Suprapubic skin (tissue), 4 donors: ENCODE results near the gene OR6J1. TPM values are rescaled to one million over a fixed set of nuclear protein-coding genes. Genes with fewer than 3 reads are reported as not detected.

Experiments
- DNase-seq, 2 donors: peaks; one replicate each; pipeline ENCODE4 v3.0.0-alpha.2; 2019; ENCODE audit warnings: low spot score in 2 of 2
- H3K27ac ChIP-seq: fragments of 200-600 bp; sonication (generic); one replicate; pipeline ENCODE4 v1.5.1; 2019
- H3K27me3 ChIP-seq: fragments of 200-600 bp; sonication (generic); one replicate; pipeline ENCODE4 v1.5.1; 2019
- H3K36me3 ChIP-seq: fragments of 200-600 bp; sonication (generic); one replicate; pipeline ENCODE4 v1.5.1; 2019
- H3K4me1 ChIP-seq: fragments of 200-600 bp; sonication (generic); one replicate; pipeline ENCODE4 v1.5.1; 2019
- H3K4me3 ChIP-seq: fragments of 200-600 bp; sonication (generic); one replicate; pipeline ENCODE4 v1.5.1; 2019; ENCODE audit warnings: mild to moderate bottlenecking
- H3K9me3 ChIP-seq: fragments of 200-600 bp; sonication (generic); one replicate; pipeline ENCODE4 v1.5.1; 2019
- EP300 ChIP-seq: sonication (generic); formaldehyde crosslinking; IDR thresholded peaks from one replicate; pipeline ENCODE4 v1.6.1; 2017; ENCODE audit warnings: antibody characterized with exemption
- POLR2A ChIP-seq, 2 donors: fragments of 450-650 bp; IDR thresholded peaks; one replicate each; pipeline ENCODE4 v1.6.1; 2017; ENCODE audit warnings: antibody characterized with exemption in 2 of 2, mild to moderate bottlenecking in 2 of 2, moderate library complexity in 2 of 2
- POLR2AphosphoS5 ChIP-seq, 3 donors: sonication (generic); formaldehyde crosslinking; IDR thresholded peaks; one replicate each; pipeline ENCODE4 v1.6.1; 2017; ENCODE audit warnings: antibody characterized with exemption in 3 of 3
- WGBS: methylation state at CpG from one replicate; pipeline ENCODE4 v1.1.5; 2018; 5-methylcytosine and 5-hydroxymethylcytosine counted together
- total RNA-seq, 4 donors: library from RNA; depleted of rRNA; stranded (reverse); fragments of >200 nt; gene quantifications; one replicate each; pipeline ENCODE4 v1.1.0, GENCODE V29; 2016
- TF ChIP-seq, protein P1 (sequence below), 2 donors: fragments of 200-600 bp in 1 of 2; fragments of 450-650 bp in 1 of 2; sonication (generic) in 1 of 2; IDR thresholded peaks; one replicate each; pipeline ENCODE4 v1.5.1; 2016 to 2019; ENCODE audit warnings: antibody characterized with exemption in 2 of 2, mild to moderate bottlenecking in 1 of 2, moderate library complexity in 1 of 2

The OR6J1 gene
- total RNA-seq, 4 donors from 2014 or later: not detected

DNA sequence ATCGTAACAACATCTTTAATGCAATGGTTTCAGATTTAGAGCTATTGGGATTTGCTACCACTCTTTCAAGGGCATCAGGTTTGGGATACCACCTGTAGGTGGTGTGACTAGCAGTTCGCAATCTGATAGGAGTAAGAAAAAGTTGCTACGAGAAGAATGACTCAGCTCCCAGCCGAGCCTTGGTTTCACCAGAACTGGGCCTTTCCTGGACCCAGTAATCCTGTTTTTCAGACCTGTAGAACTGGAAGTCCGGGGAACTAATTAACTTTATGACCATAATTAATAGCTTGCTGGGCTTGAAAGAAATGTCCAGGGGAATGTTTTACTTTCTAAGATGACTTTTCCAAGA lies 45.3 kb downstream of the OR6J1 start:
- no peak for DNase-seq
- Histone ChIP-seq H3K4me1 (peaks cover 21% of the 10 kb centered on the region), H3K9me3 (no peaks in the 10 kb centered on the region), H3K4me3 (peak overlapping the region; percentile 77), H3K27me3 (no peaks in the 10 kb centered on the region), H3K36me3 (peaks cover 25% of the 10 kb centered on the region), H3K27ac (peak overlapping the region; percentile 83)
- WGBS: 3% methylated on average over 5 of the region's 5 CpGs
- TF ChIP-seq, protein P1, sequence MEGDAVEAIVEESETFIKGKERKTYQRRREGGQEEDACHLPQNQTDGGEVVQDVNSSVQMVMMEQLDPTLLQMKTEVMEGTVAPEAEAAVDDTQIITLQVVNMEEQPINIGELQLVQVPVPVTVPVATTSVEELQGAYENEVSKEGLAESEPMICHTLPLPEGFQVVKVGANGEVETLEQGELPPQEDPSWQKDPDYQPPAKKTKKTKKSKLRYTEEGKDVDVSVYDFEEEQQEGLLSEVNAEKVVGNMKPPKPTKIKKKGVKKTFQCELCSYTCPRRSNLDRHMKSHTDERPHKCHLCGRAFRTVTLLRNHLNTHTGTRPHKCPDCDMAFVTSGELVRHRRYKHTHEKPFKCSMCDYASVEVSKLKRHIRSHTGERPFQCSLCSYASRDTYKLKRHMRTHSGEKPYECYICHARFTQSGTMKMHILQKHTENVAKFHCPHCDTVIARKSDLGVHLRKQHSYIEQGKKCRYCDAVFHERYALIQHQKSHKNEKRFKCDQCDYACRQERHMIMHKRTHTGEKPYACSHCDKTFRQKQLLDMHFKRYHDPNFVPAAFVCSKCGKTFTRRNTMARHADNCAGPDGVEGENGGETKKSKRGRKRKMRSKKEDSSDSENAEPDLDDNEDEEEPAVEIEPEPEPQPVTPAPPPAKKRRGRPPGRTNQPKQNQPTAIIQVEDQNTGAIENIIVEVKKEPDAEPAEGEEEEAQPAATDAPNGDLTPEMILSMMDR (IDR thresholded peaks at IDR 0.05): no peak
- TF ChIP-seq EP300 (no peak), POLR2A (IDR thresholded peaks at IDR 0.05) (no peak), POLR2AphosphoS5 (IDR thresholded peaks at IDR 0.05) (no peak)

DNA sequence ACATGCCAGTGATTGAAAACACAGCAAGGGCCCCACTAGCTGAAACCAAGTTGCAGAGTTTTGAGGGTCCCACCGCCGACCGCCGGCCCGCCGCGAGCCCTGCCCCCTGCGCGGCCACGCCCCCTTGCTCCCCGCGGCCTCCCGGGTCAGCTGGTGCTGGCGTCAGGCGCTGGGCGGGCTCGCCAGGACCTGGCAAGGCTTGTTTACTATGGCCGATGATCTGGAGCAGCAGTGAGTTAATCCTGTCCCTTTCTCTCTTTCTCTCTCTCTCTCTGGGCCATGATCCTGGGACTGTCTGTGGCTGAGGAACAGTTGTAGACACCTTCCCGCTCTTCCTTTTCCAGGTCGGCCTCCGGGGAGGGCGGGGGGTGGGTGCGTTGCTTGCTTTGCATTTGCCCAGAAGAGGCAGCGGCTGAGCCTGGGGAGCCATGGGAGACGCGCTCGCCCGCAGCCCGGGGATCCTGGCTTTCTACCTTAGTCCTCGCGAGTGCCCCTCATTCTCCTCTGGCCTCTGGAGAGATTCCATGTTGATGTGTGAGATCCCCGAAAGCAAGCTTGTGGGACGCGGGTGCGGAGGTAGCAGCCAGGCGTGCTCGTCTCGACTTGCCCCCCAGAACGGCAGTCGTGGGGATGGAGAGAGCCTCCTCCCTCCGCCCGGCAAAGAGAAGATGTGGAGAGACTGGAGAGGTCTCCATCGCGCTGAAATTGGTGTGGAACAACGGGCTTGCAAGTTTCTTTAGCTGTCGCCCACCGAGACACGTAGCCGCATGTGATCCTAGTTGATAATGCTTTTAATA lies 45.9 kb downstream of the OR6J1 start, which contains the start of gene ABHD4:
Gene ABHD4 (plus strand): TSS at position 202 of the 797 bp plus-strand sequence. CDS start 7 bp downstream, at position 209.
- Histone ChIP-seq H3K4me1 (peaks cover 21% of the 10 kb centered on the region), H3K27me3 (no peaks in the 10 kb centered on the region), H3K36me3 (peaks cover 19% of the 10 kb centered on the region), H3K27ac (peak within 1 kb of the TSS; percentile 83), H3K9me3 (no peaks in the 10 kb centered on the region), H3K4me3 (peak within 1 kb of the TSS; percentile 77)
- under 1% methylated on average over 46 of the region's 49 CpGs for WGBS
- TF ChIP-seq POLR2A (IDR thresholded peaks at IDR 0.05) (peak in 1 of 2 donors; percentile 35), EP300 (no peak), POLR2AphosphoS5 (IDR thresholded peaks at IDR 0.05) (no peak)
- TF ChIP-seq, protein P1 (IDR thresholded peaks at IDR 0.05): no peak
- DNase-seq: peak; percentile 89 to 92

DNA sequence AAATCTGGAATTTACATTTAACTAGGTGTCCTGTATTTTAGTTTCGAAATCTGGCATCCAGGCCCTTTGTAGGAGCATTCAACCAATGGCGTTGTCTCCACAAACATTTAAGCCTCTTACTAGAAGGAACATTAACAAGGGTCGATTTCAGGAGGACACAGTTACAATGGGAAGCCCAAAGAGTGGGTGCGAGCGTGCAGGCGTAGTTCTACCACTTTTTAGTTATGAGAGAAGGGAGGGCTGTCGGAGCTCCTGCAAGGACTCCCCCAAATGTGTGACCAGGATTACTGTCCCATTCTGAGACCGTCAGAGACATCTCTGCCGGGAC lies 46.4 kb downstream of the OR6J1 start:
- WGBS: 6% methylated on average over 9 of the region's 9 CpGs
- Histone ChIP-seq H3K27ac (peak overlapping the region; percentile 83), H3K36me3 (peaks cover 14% of the 10 kb centered on the region), H3K27me3 (no peaks in the 10 kb centered on the region), H3K4me3 (peak overlapping the region; percentile 77), H3K9me3 (no peaks in the 10 kb centered on the region), H3K4me1 (peaks cover 21% of the 10 kb centered on the region)
- TF ChIP-seq POLR2A (IDR thresholded peaks at IDR 0.05): no peak
- no peak for TF ChIP-seq POLR2AphosphoS5 (IDR thresholded peaks at IDR 0.05)
- TF ChIP-seq EP300: no peak
- TF ChIP-seq, protein P1 (IDR thresholded peaks at IDR 0.05): no peak
- DNase-seq: no peak

DNA sequence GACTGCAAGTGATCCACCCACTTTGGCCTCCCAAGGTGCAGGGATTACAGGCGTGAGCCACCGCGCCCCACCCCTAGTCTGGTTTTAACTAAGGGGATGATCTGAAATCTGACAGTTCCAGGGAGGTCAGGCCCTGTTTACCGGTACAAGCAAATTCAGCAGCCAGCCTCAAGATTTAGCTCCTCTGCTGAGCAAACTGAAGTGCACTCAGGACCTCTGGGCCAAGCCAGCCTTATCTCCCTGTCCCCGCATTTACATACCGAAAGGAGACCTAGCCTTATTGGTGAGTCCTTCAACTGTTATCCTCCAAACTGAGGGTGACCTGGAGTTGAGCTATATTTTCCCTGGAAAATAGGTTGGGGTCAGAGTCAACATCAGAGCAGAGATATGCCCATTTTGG lies 46.9 kb downstream of the OR6J1 start:
- no peak overlapping the region for H3K4me3 ChIP-seq

DNA sequence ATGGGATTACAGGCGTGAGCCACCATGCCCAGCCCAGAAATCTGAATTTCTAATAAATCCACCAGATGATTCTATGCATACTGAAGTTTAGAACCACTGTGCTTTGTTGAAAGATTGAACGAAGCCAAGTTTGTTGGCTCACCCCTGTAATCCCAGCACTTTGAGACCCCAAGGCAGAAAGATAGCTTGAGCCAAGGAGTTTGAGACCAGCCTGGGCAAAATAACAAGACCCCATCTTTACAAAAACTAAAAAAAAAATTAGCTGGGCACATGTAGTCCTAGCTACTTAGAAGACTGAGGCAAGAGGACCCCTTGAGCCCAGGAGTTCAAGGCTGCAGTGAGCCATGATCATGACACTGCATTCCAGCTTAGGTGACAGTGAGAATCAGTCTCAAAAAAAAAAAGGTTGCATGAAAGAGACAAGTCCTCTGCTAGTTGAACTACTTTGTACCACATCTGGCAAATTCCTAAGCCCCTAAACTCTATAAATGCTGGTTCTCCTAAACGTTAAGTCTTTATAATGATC lies 47.7 kb downstream of the OR6J1 start:
- TF ChIP-seq POLR2A (IDR thresholded peaks at IDR 0.05) (no peak), POLR2AphosphoS5 (IDR thresholded peaks at IDR 0.05) (no peak), EP300 (no peak)
- TF ChIP-seq, protein P1 (IDR thresholded peaks at IDR 0.05): no peak
- H3K4me1 ChIP-seq: peaks cover 21% of the 10 kb centered on the region
- WGBS: 81% methylated on average over 3 of the region's 3 CpGs
- no peak overlapping the region for H3K4me3 ChIP-seq
- no peak for DNase-seq
- H3K9me3 ChIP-seq: no peaks in the 10 kb centered on the region
- peaks cover under 1% of the 10 kb centered on the region for H3K36me3 ChIP-seq
- no peaks in the 10 kb centered on the region for H3K27me3 ChIP-seq
- no peak overlapping the region for H3K27ac ChIP-seq

More for the DNA sequence above, 46.9 kb downstream of the OR6J1 start:
- H3K9me3 ChIP-seq: no peaks in the 10 kb centered on the region
- H3K27me3 ChIP-seq: no peaks in the 10 kb centered on the region
- H3K4me1 ChIP-seq: peaks cover 21% of the 10 kb centered on the region
- DNase-seq: no peak
- H3K36me3 ChIP-seq: peaks cover 9% of the 10 kb centered on the region
- TF ChIP-seq POLR2A (IDR thresholded peaks at IDR 0.05) (no peak), POLR2AphosphoS5 (IDR thresholded peaks at IDR 0.05) (no peak), EP300 (no peak)
- TF ChIP-seq, protein P1 (IDR thresholded peaks at IDR 0.05): no peak
- 91% methylated on average over 6 of the region's 6 CpGs for WGBS
- no peak overlapping the region for H3K27ac ChIP-seq
